DMS 273 (cell line): ENCODE data around the gene AMY2B.
"Not testable (repeated sequence)": the region's sequence is repeated elsewhere in the genome, so short reads cannot be mapped to it uniquely, and the experiment has no call there.

Experiments used
- DNase-seq: peaks from one replicate; lab custom pipeline; 2025; ENCODE audit not compliant: unreplicated experiment; lab: John Stamatoyannopoulos, UW

AMY2B gene

GRCh38 chr1:103571289-103571688 lies at the start of gene AMY2B:
Gene AMY2B, plus strand, starts transcription at chr1:103571589. Its CDS starts 14 bp downstream, at chr1:103571603.
- not testable (repeated sequence) for DNase-seq

GRCh38 chr1:103523346-103523745 lies 48.0 kb upstream of the AMY2B start:
- no peak for DNase-seq

- DNase-seq: peak; percentile 74
These were observed 46.2 kb upstream of the AMY2B start for GRCh38 chr1:103525114-103525606.

GRCh38 chr1:103525607-103526507 lies 45.5 kb upstream of the AMY2B start, which contains the start of gene RNPC3:
Gene RNPC3, plus strand, starts transcription at chr1:103525699. Its CDS starts 372 bp downstream, at chr1:103526071.
- peak; percentile 95 for DNase-seq

- no peak for DNase-seq
These were observed 44.1 kb upstream of the AMY2B start for GRCh38 chr1:103527331-103527730.

- DNase-seq: no peak
These were observed 41.6 kb upstream of the AMY2B start for GRCh38 chr1:103529746-103530145.

GRCh38 chr1:103538226-103538625 lies 33.2 kb upstream of the AMY2B start:
- no peak for DNase-seq

- no peak for DNase-seq
These were observed 30.0 kb upstream of the AMY2B start for GRCh38 chr1:103541431-103541830.

GRCh38 chr1:103546496-103546895 lies 24.9 kb upstream of the AMY2B start:
- DNase-seq: no peak

- no peak for DNase-seq
These were observed 23.5 kb upstream of the AMY2B start for GRCh38 chr1:103547840-103548239.

- DNase-seq: no peak
These were observed 11.0 kb upstream of the AMY2B start for GRCh38 chr1:103560427-103560826.

GRCh38 chr1:103561124-103561523 lies 10.3 kb upstream of the AMY2B start:
- not testable (repeated sequence) for DNase-seq

- no peak for DNase-seq
These were observed 9.6 kb upstream of the AMY2B start for GRCh38 chr1:103561643-103562395.

GRCh38 chr1:103563056-103563455 lies 8.3 kb upstream of the AMY2B start:
- DNase-seq: no peak

GRCh38 chr1:103569493-103569892 lies 1.9 kb upstream of the AMY2B start:
- no peak for DNase-seq

- no peak for DNase-seq
These were observed 4.7 kb downstream of the AMY2B start for GRCh38 chr1:103576065-103576464.

- DNase-seq: not testable (repeated sequence)
These were observed 5.4 kb downstream of the AMY2B start for GRCh38 chr1:103576784-103577183.

GRCh38 chr1:103582464-103582863 lies 11.1 kb downstream of the AMY2B start:
- no peak for DNase-seq

- DNase-seq: no peak
These were observed 12.5 kb downstream of the AMY2B start for GRCh38 chr1:103583887-103584286.

- no peak for DNase-seq
These were observed 13.1 kb downstream of the AMY2B start for GRCh38 chr1:103584537-103584936.

- not testable (repeated sequence) for DNase-seq
These were observed 31.4 kb downstream of the AMY2B start for GRCh38 chr1:103602740-103603139.

GRCh38 chr1:103616362-103616761 lies 45.0 kb downstream of the AMY2B start:
- no peak for DNase-seq
